H1 (cell line): Measurements from ENCODE around the gene DDOST. TPM values are rescaled to one million over a fixed set of nuclear protein-coding genes. Genes with fewer than 3 reads are reported as not detected.

Experiments used
- CTCF ChIA-PET: fragments of 300-600 bp; sonication (Branson Sonifier 250); formaldehyde crosslinking; loops from one replicate; lab custom pipeline; 2021; ENCODE audit not compliant: partially characterized antibody; lab: Charles Lee
- POLR2A ChIA-PET: fragments of 300-600 bp; sonication (Branson Sonifier 250); formaldehyde crosslinking; loops from one replicate; lab custom pipeline; 2021; ENCODE audit warnings: inconsistent platforms; ENCODE audit not compliant: partially characterized antibody; lab: Charles Lee
- DNase-seq, 2 experiments: peaks; one replicate each; pipeline versions ENCODE4 v3.0.0 to v3.0.0-alpha.2; 2010 to 2022; ENCODE audit warnings: low spot score in 2 of 2, low read depth in 1 of 2, mixed read lengths in 1 of 2
- FAIRE-seq: peaks from 2 replicates; lab custom pipeline; 2011; peaks lifted over from hg19 to GRCh38; lab: Jason Lieb, UNC
- H2AFZ ChIP-seq: 2 replicates; pipeline ENCODE4 v1.8.1; 2012; ENCODE audit warnings: low read length, inconsistent platforms
- H2AK5ac ChIP-seq: 2 replicates; pipeline ENCODE4 v1.6.1; 2013; ENCODE audit warnings: low read depth, low read length
- H2BK120ac ChIP-seq: replicated peaks from 2 replicates; pipeline ENCODE3; 2013; ENCODE audit warnings: low read depth, low read length, inconsistent platforms
- H2BK12ac ChIP-seq: 2 replicates; pipeline ENCODE4 v1.6.1; 2013; ENCODE audit warnings: low read depth, low read length
- H2BK15ac ChIP-seq: 2 replicates; pipeline ENCODE4 v1.6.1; 2013; ENCODE audit warnings: low read length
- H2BK20ac ChIP-seq: 2 replicates; pipeline ENCODE4 v1.6.1; 2013; ENCODE audit warnings: low read length
- H2BK5ac ChIP-seq: 2 replicates; pipeline ENCODE4 v1.6.1; 2013; ENCODE audit warnings: low read depth, low read length
- H3K14ac ChIP-seq: 2 replicates; pipeline ENCODE4 v1.6.1; 2013; ENCODE audit warnings: inconsistent platforms; ENCODE audit not compliant: insufficient read length
- H3K18ac ChIP-seq: 2 replicates; pipeline ENCODE4 v1.6.1; 2013; ENCODE audit warnings: low read length; ENCODE audit errors: extremely low read depth
- H3K23ac ChIP-seq: 2 replicates; pipeline ENCODE4 v1.6.1; 2013; ENCODE audit warnings: inconsistent platforms; ENCODE audit not compliant: insufficient read length
- H3K23me2 ChIP-seq: 2 replicates; pipeline ENCODE4 v1.6.1; 2013; ENCODE audit warnings: low read depth, low read length
- H3K27ac ChIP-seq: 2 replicates; pipeline ENCODE4 v1.6.1; 2011; ENCODE audit warnings: low read depth, low read length, inconsistent platforms
- H3K27me3 ChIP-seq, 4 experiments: replicated peaks in 1 of 4; 1 replicate in 1 of 4; 2 replicates in 3 of 4; pipeline versions ENCODE4 v1.6.1 to v1.8.1; 2011 to 2013; ENCODE audit warnings: low read length in 3 of 4, mild to moderate bottlenecking in 3 of 4, inconsistent platforms in 2 of 4, mixed read lengths in 2 of 4, moderate library complexity in 1 of 4; ENCODE audit not compliant: control insufficient read depth in 3 of 4, insufficient read depth in 3 of 4; ENCODE audit errors: extremely low read depth in 1 of 4
- H3K36me3 ChIP-seq, 4 experiments: 2 replicates each; pipeline versions ENCODE4 v1.6.1 to v1.8.1; 2011 to 2013; ENCODE audit warnings: mild to moderate bottlenecking in 4 of 4, low read length in 3 of 4, moderate library complexity in 2 of 4, control low read depth in 1 of 4, inconsistent platforms in 1 of 4; ENCODE audit not compliant: insufficient read depth in 4 of 4, control insufficient read depth in 2 of 4
- H3K4ac ChIP-seq: replicated peaks from 2 replicates; pipeline ENCODE3; 2013; ENCODE audit warnings: low read length, low read depth, mixed read lengths, inconsistent platforms; ENCODE audit not compliant: insufficient read length
- H3K4me1 ChIP-seq, 4 experiments: replicated peaks in 1 of 4; 1 replicate in 1 of 4; 2 replicates in 3 of 4; pipeline versions ENCODE4 v1.6.1 to v1.8.1; 2011 to 2013; ENCODE audit warnings: low read length in 3 of 4, inconsistent platforms in 2 of 4, mixed read lengths in 1 of 4; ENCODE audit not compliant: insufficient read depth in 4 of 4, control insufficient read depth in 3 of 4
- H3K4me2 ChIP-seq, 2 experiments: 2 replicates each; pipeline versions ENCODE4 v1.6.1 to v1.8.1; 2011 to 2013; ENCODE audit warnings: low read depth in 2 of 2, low read length in 2 of 2, control low read depth in 1 of 2, inconsistent platforms in 1 of 2, mild to moderate bottlenecking in 1 of 2; ENCODE audit not compliant: insufficient read depth in 1 of 2
- H3K4me3 ChIP-seq, 4 experiments: fragments of 200-600, 300-600 bp in 1 of 4; sonication (generic), shearing (Covaris generic), sonication (Bioruptor Twin) in 1 of 4; 2 replicates each; pipeline versions ENCODE4 v1.5.1 to v1.8.1; 2011 to 2016; ENCODE audit warnings: low read length in 4 of 4, low read depth in 3 of 4, control low read depth in 2 of 4, inconsistent platforms in 2 of 4, mild to moderate bottlenecking in 2 of 4, mixed read lengths in 1 of 4, moderate library complexity in 1 of 4; ENCODE audit not compliant: insufficient read depth in 2 of 4; ENCODE audit errors: extremely low read depth in 1 of 4
- H3K56ac ChIP-seq: replicated peaks from 2 replicates; pipeline ENCODE3; 2013; ENCODE audit warnings: low read depth, mild to moderate bottlenecking, mixed read lengths, low read length, inconsistent platforms; ENCODE audit not compliant: insufficient read length
- H3K79me1 ChIP-seq: 2 replicates; pipeline ENCODE4 v1.6.1; 2013; ENCODE audit warnings: low read depth, low read length, control low read depth
- H3K79me2 ChIP-seq, 2 experiments: 2 replicates each; pipeline versions ENCODE4 v1.6.1 to v1.8.1; 2012 to 2013; ENCODE audit warnings: low read length in 2 of 2, mild to moderate bottlenecking in 2 of 2, inconsistent platforms in 1 of 2; ENCODE audit not compliant: insufficient read depth in 2 of 2, control insufficient read depth in 1 of 2
- H3K9ac ChIP-seq, 4 experiments: replicated peaks in 1 of 4; 1 replicate in 1 of 4; 2 replicates in 3 of 4; pipeline versions ENCODE4 v1.6.1 to v1.8.1; 2011 to 2013; ENCODE audit warnings: low read depth in 3 of 4, low read length in 3 of 4, control low read depth in 2 of 4, mild to moderate bottlenecking in 2 of 4, moderate library complexity in 2 of 4, inconsistent platforms in 1 of 4; ENCODE audit errors: extremely low read depth in 1 of 4
- H3K9me3 ChIP-seq, 2 experiments: 2 replicates each; pipeline versions ENCODE4 v1.6.1 to v1.8.1; 2012 to 2013; ENCODE audit warnings: mild to moderate bottlenecking in 2 of 2, moderate library complexity in 2 of 2, control low read depth in 1 of 2, inconsistent platforms in 1 of 2, low read depth in 1 of 2, low read length in 1 of 2, mixed read lengths in 1 of 2; ENCODE audit not compliant: insufficient read depth in 2 of 2
- H4K20me1 ChIP-seq, 2 experiments: replicated peaks in 1 of 2; 2 replicates each; pipeline versions ENCODE3 to v1.8.1; 2011 to 2013; ENCODE audit warnings: inconsistent platforms in 2 of 2, low read length in 2 of 2, mild to moderate bottlenecking in 1 of 2; ENCODE audit not compliant: insufficient read depth in 2 of 2, control insufficient read depth in 1 of 2
- H4K5ac ChIP-seq: 2 replicates; pipeline ENCODE4 v1.6.1; 2013; ENCODE audit warnings: low read length, low read depth, mixed read lengths, inconsistent platforms; ENCODE audit not compliant: insufficient read length
- H4K8ac ChIP-seq: 2 replicates; pipeline ENCODE4 v1.8.0; 2013; ENCODE audit warnings: mild to moderate bottlenecking, moderate library complexity, low read length, inconsistent platforms; ENCODE audit not compliant: insufficient read depth; ENCODE audit errors: extremely low read depth
- H4K91ac ChIP-seq: replicated peaks from 2 replicates; pipeline ENCODE3; 2013; ENCODE audit warnings: low read length, mixed read lengths, inconsistent platforms; ENCODE audit not compliant: insufficient read length
- HDAC6 ChIP-seq: IDR thresholded peaks from one replicate; pipeline ENCODE4 v1.7.1; 2012; ENCODE audit warnings: low read depth, mild to moderate bottlenecking, inconsistent platforms, low read length, moderate library complexity
- JUN ChIP-seq: IDR thresholded peaks from 2 replicates; pipeline ENCODE4 v1.6.1; 2011; ENCODE audit warnings: low read depth, mild to moderate bottlenecking, improper control_type of control experiment, low read length
- KDM1A ChIP-seq: fragments of 200-600, 300-600 bp; sonication (generic); IDR thresholded peaks from 2 replicates; pipeline ENCODE4 v1.7.1; 2016; ENCODE audit warnings: mild to moderate bottlenecking, low read length, borderline replicate concordance
- KDM5A ChIP-seq: fragments of 200-600 bp; IDR thresholded peaks from 2 replicates; pipeline ENCODE4 v1.7.1; 2012; ENCODE audit warnings: mild to moderate bottlenecking, low read length, inconsistent platforms, mixed read lengths
- SAP30 ChIP-seq: fragments of 300-600 bp; sonication (generic); IDR thresholded peaks from 2 replicates; pipeline ENCODE4 v1.7.1; 2012; ENCODE audit warnings: low read length, moderate library complexity, mild to moderate bottlenecking, inconsistent platforms; ENCODE audit not compliant: insufficient read depth, insufficient replicate concordance
- SP1 ChIP-seq: IDR thresholded peaks from 2 replicates; pipeline ENCODE4 v1.6.1; 2011; ENCODE audit warnings: low read depth, low read length
- SRF ChIP-seq: IDR thresholded peaks from 2 replicates; pipeline ENCODE4 v1.6.1; 2011; ENCODE audit warnings: mild to moderate bottlenecking, low read depth, low read length, moderate library complexity
- SUZ12 ChIP-seq: fragments of 200-600 bp; sonication (generic); IDR thresholded peaks from 2 replicates; pipeline ENCODE4 v1.6.1; 2012; ENCODE audit warnings: mild to moderate bottlenecking, inconsistent platforms, low read length, moderate library complexity, mixed read lengths
- TAF1 ChIP-seq: IDR thresholded peaks from 2 replicates; pipeline ENCODE4 v1.6.1; 2011; ENCODE audit warnings: mild to moderate bottlenecking, low read depth, low read length
- TBP ChIP-seq: IDR thresholded peaks from 2 replicates; pipeline ENCODE4 v1.6.1; 2011; ENCODE audit warnings: low read depth, low read length, improper control_type of control experiment
- TCF12 ChIP-seq: IDR thresholded peaks from 2 replicates; pipeline ENCODE4 v1.6.1; 2011; ENCODE audit warnings: low read depth, mild to moderate bottlenecking, low read length
- ZNF274 ChIP-seq: IDR thresholded peaks from 2 replicates; pipeline ENCODE4 v1.7.0; 2012; ENCODE audit warnings: low read length, borderline replicate concordance; ENCODE audit errors: extremely low read depth
- WGBS, 2 experiments: shearing (Covaris generic) in 1 of 2; methylation state at CpG; one replicate each; pipeline versions ENCODE4 v1.1.6 to v1.1.7; 2013 to 2015; ENCODE audit warnings: low lambda C conversion rate in 2 of 2, mixed read lengths in 2 of 2, inconsistent platforms in 1 of 2, low coverage in 1 of 2, missing lambda C conversion rate in 1 of 2; ENCODE audit not compliant: insufficient replicate concordance in 2 of 2, insufficient coverage in 1 of 2, insufficient read length in 1 of 2; ENCODE audit errors: extremely low coverage in 1 of 2, missing lambda C conversion rate in 1 of 2; 5-methylcytosine and 5-hydroxymethylcytosine counted together
- polyA plus RNA-seq, 7 experiments: library from polyadenylated mRNA; depleted of rRNA in 3 of 7; stranded (reverse) in 5 of 7; unstranded in 2 of 7; fragments of >200 nt in 5 of 7; fragments of 200-250 nt in 2 of 7; gene quantifications; 1 replicate in 5 of 7; 2 replicates in 1 of 7; 4 replicates in 1 of 7; pipeline versions ENCODE4 v1.2.1 to v1.2.3, GENCODE V29; 2011 to 2013; ENCODE audit warnings: missing spikeins in 2 of 7, mixed read lengths in 2 of 7
- total RNA-seq: library from RNA; stranded (reverse); fragmentation: NEBNext Ultra II Directional; extraction: Animal tissue kit (Norgen Biotek cat#: 25700); gene quantifications from 2 replicates; pipeline ENCODE4 v1.2.1, GENCODE V29; 2021

DDOST gene
- total and polyA plus RNA-seq, 2 of the 8 experiments (the other 6 are each of a cell fraction or from before 2014, with no cell fraction given) = 253 to 336 TPM

DNA sequence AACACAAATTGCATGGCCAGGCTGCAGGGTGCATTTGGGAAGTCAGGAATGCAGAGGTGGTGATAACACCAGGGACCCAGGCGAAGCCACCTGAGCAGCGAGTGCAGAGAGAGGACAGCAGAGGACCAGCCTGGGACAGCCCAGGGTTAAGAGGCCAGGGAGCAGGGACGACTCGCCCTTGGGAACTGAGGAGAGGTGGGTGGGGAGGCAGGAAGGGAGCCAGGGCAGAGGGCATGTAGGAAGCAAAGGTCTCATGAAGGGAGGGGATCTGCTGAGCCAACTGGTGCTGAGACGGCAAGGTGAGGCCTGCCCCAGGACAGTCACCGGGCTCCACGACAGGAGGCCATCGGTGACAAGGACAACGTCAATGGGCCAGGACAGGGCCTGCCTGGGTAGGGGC lies 40.3 kb upstream of the DDOST start:
- no peak overlapping the region for H4K5ac ChIP-seq
- no peaks in the 10 kb centered on the region; a peak in 2 of 8 replicates for H3K36me3 ChIP-seq
- H2BK15ac ChIP-seq = no peak overlapping the region
- no peaks in the 10 kb centered on the region for H3K79me2 ChIP-seq
- no peak overlapping the region for H4K91ac ChIP-seq
- no peak overlapping the region for H3K56ac ChIP-seq
- no peak overlapping the region for H3K27ac ChIP-seq
- H3K4me2 ChIP-seq = no peak overlapping the region
- no peaks in the 10 kb centered on the region for H3K27me3 ChIP-seq
- DNase-seq (no peak), FAIRE-seq (no peak)
- no peak overlapping the region for H2BK120ac ChIP-seq
- H3K79me1 ChIP-seq = no peaks in the 10 kb centered on the region
- POLR2A ChIA-PET = interaction anchor here (0.9 kb wide), 1 partner anchor 482 kb away, joined by 3 read pairs; no protein-coding TSS in a partner anchor
- peaks cover 0 to 6% (median 2%) of the 10 kb centered on the region in 4 experiments; a peak in 3 of 7 replicates for H3K4me1 ChIP-seq
- TF ChIP-seq TCF12 (no peak), JUN (no peak), TBP (no peak), ZNF274 (no peak), TAF1 (no peak), SAP30 (no peak), KDM1A (no peak), KDM5A (no peak), SRF (no peak), SUZ12 (no peak), HDAC6 (no peak), SP1 (no peak)
- H3K23ac ChIP-seq = no peak overlapping the region
- no peak overlapping the region for H2BK5ac ChIP-seq
- H2AFZ ChIP-seq = no peak overlapping the region
- WGBS, 2 experiments = 92% methylated on average over 9 of the region's 9 CpGs; no CpG with 5 or more reads in 1 of the 2 experiments
- H4K20me1 ChIP-seq = peaks cover 0 to 14% of the 10 kb centered on the region in 2 experiments
- peaks cover 12% of the 10 kb centered on the region; the same call in 1 of the 2 replicates for H3K23me2 ChIP-seq
- CTCF ChIA-PET = interaction anchor here (0.7 to 1.7 kb wide), 4 partner anchors 11 to 32 kb away, joined by 3 to 6 read pairs (median 4); no protein-coding TSS in a partner anchor
- no peak overlapping the region for H3K18ac ChIP-seq
- no peak overlapping the region for H3K4me3 ChIP-seq
- no peak overlapping the region for H2BK20ac ChIP-seq
- no peak overlapping the region for H3K4ac ChIP-seq
- no peak overlapping the region for H3K14ac ChIP-seq
- H3K9ac ChIP-seq = no peak overlapping the region
- H2BK12ac ChIP-seq = no peak overlapping the region
- H2AK5ac ChIP-seq = no peak overlapping the region
- H4K8ac ChIP-seq = no peak overlapping the region
- H3K9me3 ChIP-seq = no peaks in the 10 kb centered on the region
